Frontal cortex (tissue), 4 donors: ENCODE results near the gene NTM. TPM values are rescaled to one million over a fixed set of nuclear protein-coding genes. Genes with fewer than 3 reads are reported as not detected.

Source experiments
- DNase-seq, 2 donors: peaks; one replicate each; pipeline ENCODE4 v3.0.0; 2012; ENCODE audit warnings: low spot score in 2 of 2
- FAIRE-seq: peaks from 2 replicates; lab custom pipeline; 2012; peaks lifted over from hg19 to GRCh38; lab: Jason Lieb, UNC
- total RNA-seq: library from RNA; depleted of rRNA; stranded (reverse); fragments of >200 nt; gene quantifications from one replicate; pipeline ENCODE4 v1.2.3, GENCODE V29; 2014
- donor health status: control.
- donor health status: control.
- donor health status: control.

NTM gene
- total RNA-seq, 1 donor from 2014 or later = 119 TPM

- FAIRE-seq (no peak), DNase-seq (no peak)
Measured at GRCh38 chr11:131690362-131690761, 319.9 kb downstream of the NTM start.

DNA sequence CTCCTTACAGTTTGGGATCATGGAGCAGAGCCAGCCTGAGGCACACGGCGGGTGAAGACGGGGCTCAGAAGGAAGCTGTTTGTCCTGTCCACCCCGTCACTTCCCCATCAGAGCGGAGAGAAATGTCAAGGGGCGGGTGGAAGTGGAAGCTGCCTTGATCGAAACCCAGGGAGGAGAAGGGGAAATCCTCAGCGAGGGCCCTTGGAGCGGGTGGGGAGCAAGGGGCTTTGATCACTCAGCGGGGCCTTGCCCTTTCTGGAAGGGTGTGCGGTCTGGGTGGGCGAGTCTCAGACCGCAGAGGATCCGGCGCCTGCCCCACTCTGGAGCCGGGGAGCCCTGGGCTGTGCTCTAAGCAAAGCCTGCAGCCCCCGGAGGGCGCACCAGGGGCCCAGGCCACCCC is 320.4 kb downstream of the NTM start:
- no peak for FAIRE-seq
- no peak for DNase-seq

DNA sequence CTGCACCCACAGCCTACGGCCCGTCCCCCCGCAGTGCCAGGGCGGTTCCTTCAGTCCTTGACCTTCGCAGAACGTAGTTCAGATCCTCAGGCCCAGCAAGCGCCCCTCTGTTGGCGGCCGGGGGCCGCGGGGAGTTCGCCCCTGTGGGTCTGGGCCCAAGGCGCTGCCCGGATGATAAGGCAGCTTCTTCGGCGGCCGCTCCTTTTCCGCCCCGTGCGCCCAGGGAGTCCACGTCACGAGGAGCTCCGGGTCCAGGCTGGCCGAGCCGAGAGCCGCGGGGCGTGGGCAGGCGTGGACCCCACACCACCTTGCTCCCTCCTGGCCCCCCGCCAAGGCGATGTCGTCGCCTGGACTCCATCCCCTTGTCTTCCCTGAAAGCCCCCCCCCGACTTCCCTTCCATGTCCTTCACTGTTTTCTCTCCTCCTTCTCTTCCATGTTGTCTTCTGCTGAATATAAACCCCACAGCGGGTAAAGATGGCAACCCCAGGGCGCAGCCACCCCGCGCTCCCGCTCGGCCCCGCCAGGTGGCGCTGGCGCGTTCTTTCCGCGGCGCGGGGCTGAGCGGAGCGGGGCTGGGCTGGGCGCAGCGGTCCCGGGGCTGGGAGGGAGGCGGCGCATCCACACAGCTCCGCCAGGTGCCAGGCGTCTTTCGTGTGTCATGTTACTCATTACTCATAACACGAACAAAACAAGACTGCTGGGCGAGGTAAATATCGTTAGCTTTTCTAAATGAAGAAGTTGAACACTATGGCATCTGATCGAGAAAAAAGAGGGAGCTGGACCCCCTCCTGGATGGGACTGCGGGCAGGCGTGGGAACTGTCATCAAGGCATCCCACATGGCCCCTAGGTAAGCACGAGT is 321.0 kb downstream of the NTM start:
- FAIRE-seq (no peak), DNase-seq (peak in 1 of 2 donors; percentile 49)

DNA sequence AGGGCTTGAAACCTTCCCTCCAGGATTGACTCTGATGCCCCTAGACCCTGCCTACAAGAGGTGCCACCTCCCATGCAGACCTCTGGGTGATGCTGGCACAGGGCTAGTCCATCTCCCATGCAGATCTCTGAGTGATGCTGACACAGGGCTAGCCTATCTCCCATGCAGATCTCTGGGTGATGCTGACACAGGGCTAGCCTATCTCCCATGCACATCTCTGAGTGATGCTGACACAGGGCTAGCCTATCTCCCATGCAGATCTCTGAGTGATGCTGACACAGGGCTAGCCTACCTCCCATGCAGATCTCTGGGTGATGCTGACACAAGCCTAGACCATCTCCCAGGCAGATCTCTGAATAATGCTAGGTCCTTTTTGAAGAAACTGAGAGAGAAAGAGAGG is 321.7 kb downstream of the NTM start:
- FAIRE-seq (no peak), DNase-seq (no peak)

- DNase-seq (no peak), FAIRE-seq (no peak)
Measured at GRCh38 chr11:131692961-131693360, 322.5 kb downstream of the NTM start.

DNA sequence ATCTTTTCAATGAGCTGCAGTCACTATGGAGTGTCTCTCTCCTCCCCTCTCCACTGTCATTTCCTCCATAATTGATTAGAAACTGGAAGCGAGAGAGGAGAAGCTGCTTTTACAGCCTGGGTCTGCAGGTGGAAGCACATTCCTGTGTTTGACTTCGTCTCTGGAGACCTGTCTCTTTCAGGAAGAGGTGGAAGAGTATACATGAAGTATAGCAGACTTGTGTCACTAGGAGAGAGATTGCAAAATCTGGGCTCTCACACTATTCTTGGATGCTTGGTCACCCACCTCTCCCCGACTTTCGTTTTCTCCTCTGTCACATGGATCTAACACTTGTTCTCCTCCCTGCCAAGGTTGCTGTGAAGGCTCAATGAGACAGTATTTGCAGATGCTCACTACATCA is 323.3 kb downstream of the NTM start:
- no peak for FAIRE-seq
- no peak for DNase-seq

DNA sequence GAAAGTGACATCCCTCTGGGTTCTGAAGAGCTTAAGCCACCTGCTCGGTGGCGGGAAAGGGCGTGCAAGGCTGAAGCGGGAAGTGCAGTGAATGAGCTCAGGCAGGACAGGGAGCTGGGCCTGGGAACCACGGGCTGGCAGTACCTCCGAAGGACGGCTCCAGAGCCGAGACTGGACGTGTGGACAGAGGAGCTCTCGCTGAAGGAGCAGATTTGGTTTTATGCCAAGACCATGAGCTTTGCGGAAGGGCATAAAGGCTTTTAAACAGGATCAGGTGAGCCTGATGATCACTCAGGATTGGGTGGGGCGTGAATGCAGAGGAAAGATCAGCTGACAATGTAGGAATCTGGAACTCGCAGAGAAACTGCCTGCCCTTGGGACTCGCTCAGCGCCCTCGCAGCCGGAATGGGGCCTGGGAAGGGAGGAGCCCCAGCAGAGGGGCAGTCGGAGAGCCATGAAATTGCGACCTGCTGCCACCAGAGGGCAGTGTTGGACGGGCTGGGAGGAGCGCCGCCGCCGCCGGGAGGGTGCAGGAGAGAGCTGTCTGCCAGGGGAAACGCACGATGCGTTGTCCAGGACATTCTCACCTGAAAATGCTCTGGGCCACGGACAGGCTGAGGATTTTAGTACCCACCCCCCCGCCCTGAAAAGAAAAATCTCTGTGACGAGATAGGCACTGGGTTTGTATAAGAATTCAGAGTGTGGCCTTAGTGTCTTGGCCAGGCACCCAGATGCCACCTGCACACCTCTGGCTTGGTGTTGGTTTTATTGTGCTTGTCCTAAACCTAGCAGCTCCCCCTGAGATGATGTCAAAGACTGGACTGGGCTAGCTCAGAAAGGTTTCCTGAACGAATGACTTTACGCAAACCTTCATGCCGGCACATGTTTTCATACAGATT is 324.4 kb downstream of the NTM start:
- no peak for FAIRE-seq
- peak; percentile 74 to 76 for DNase-seq

- no peak for FAIRE-seq
Measured at GRCh38 chr11:131695889-131696429, 325.5 kb downstream of the NTM start.

DNA sequence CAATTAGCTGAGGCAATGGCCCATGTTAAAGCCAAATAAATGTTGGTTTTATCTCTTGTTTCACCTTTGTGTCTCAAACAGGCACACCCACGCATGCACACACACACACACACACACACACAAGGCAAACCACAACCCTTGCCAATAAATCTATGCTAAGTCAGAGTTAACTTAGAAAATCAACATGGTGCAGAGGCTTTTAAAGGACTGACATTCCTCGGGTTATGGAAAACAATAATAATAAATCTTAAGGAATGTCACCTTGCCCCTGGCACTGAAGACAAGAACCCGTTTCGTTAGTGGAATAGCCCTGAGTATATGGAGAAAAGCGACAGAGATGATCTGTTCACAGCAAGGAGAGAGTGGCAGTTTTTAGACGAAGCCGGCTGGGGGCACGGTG is 326.3 kb downstream of the NTM start:
- DNase-seq (no peak), FAIRE-seq (no peak)

More at GRCh38 chr11:131695889-131696429, 325.5 kb downstream of the NTM start:
- DNase-seq = no peak

DNA sequence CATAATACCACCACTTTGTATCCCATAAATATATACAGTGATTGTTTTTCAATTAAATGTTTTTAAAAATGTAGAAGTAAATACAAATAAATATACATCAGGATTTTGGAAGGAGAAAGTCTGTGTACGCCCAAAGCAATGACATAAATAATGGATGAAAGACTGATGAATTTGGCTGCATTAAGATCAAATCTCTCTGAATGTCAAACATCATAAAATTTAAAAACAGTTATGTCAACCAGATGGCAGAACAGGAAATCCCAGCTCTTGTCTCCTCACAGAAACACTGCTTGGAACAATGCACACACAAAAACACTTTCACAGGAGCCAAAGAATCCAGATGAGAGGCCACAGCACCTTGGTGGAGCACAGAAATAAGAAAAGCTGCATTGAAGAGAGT is 332.9 kb downstream of the NTM start:
- DNase-seq (no peak), FAIRE-seq (no peak)

DNA sequence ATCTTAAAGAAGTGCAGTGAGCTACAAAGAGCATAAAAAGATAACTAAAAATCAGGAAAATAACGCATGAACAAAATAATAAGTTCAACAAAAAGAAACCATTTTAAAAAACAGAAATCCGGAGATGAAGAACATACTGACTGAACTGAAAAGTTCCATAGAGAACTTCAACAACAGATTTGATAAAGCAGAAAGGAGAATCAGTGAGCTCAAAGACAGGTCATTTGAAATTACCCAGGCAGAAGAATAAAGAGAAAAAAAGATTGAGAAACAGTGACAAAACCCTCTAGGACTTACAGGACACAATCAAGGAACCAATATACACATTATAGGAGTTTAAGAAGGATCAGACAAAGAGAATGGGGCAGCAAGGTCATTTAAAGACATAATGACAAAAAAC is 334.3 kb downstream of the NTM start:
- no peak for DNase-seq
- FAIRE-seq = no peak

GRCh38 chr11:131710511-131710910 is 340.1 kb downstream of the NTM start:
- FAIRE-seq = no peak
- DNase-seq = no peak

- DNase-seq (no peak), FAIRE-seq (no peak)
Measured at GRCh38 chr11:131712897-131713296, 342.5 kb downstream of the NTM start.

GRCh38 chr11:131713529-131714134 is 343.2 kb downstream of the NTM start:
- no peak for FAIRE-seq
- no peak for DNase-seq

GRCh38 chr11:131717616-131718015 is 347.2 kb downstream of the NTM start:
- DNase-seq (no peak), FAIRE-seq (no peak)

DNA sequence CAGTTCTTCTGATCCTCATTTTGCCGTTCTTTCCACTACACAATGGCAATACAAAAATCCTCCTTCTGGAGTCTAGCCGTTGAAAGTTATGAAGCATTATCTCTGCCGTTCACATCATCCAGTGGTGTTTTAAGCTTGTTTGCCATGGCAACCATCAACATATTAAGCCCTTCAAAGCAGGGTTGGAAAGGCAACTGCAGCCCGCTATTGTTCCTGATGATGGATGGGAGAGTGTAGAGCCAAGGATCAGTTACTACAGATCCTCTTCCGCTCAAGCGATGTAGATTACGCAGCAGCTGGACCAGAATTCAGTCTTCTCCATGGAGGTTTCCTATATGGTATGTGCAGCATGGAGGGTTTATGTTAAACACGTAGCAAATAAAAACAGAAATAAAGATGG is 352.7 kb downstream of the NTM start:
- FAIRE-seq (no peak), DNase-seq (no peak)

GRCh38 chr11:131724436-131724975 is 354.1 kb downstream of the NTM start:
- FAIRE-seq = no peak

GRCh38 chr11:131734871-131735270 is 364.5 kb downstream of the NTM start:
- DNase-seq = no peak
- no peak for FAIRE-seq

More at GRCh38 chr11:131724436-131724975, 354.1 kb downstream of the NTM start:
- DNase-seq = no peak

DNA sequence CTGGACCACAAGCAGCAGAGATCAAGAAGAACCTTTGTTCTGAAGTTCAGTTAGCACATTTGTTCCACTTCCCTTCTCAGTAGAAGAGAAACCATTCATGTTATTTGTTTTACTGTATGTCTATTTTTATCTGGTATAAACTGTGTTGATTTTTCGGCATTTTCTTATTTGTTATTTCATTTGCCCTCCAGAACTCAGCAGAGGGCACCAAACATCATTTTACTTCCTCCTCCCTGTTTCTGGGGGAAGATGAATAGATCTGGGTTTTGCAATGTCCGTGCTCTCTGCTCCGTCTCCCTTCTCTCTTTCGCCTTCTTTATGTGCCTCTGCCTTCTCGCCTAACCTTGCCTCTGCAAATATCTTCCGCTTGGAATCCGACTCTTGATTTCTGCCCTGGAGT is 366.9 kb downstream of the NTM start:
- DNase-seq (no peak), FAIRE-seq (no peak)
